ENCODE results near the gene FGD6. TPM values are rescaled to one million over a fixed set of nuclear protein-coding genes. Genes with fewer than 3 reads are reported as not detected.

Gene FGD6
- total and polyA plus RNA-seq, 2 donors (not counting 1 experiment from before 2014, with no cell fraction given) = 1.2 to 8.4 TPM

DNA sequence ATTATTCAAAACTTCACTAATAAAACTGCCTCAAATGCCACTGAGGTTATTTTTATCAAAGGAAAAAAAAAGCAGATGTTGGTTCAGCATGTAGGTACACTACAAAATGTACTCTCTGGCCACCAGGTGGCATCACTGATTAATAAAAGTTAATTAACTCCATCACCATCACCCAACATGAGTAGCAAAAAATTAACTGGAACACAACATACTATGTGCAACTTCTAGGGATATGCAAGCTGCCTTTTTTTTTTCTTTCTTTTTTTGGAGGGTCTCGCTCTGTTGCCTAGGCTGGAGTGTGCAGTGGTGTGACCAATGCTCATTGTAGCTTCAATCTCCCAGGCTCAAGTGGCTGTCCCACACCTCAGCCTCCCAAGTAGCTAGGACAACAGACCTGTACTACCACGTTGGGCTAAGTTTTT lies 100.1 kb downstream of the FGD6 start:
- no peak overlapping the region for H3K27ac ChIP-seq (ENCODE audit: low read length in 2 of 2)
- H3K9me3 Mint-ChIP-seq (ENCODE audit: insufficient read depth) = no peaks in the 10 kb centered on the region
- H3K9me3 ChIP-seq (ENCODE audit: control extremely low read depth in 1 of 3, control insufficient read depth in 2 of 3, insufficient read depth in 1 of 3, low read length in 2 of 3) = no peaks in the 10 kb centered on the region
- H3K4me1 ChIP-seq (ENCODE audit: control insufficient read depth in 2 of 2, insufficient read depth in 2 of 2, low read length in 2 of 2) = no peaks in the 10 kb centered on the region
- H3K9ac ChIP-seq (ENCODE audit: low read length) = no peak overlapping the region
- no peaks in the 10 kb centered on the region for H3K79me2 ChIP-seq (ENCODE audit: control insufficient read depth, insufficient read depth, low read length)
- H3K36me3 ChIP-seq (replicated peaks in 1 of 2; ENCODE audit: control extremely low read depth in 1 of 2, control insufficient read depth in 1 of 2, extremely low read depth in 1 of 2, insufficient read depth in 2 of 2, low read length in 1 of 2) = no peaks in the 10 kb centered on the region
- H3K4me3 ChIP-seq (ENCODE audit: control extremely low read depth in 1 of 5, extremely low read depth in 1 of 5, insufficient read depth in 1 of 5, low read depth in 2 of 5, low read length in 4 of 5) = no peak overlapping the region
- H3K4me1 Mint-ChIP-seq = no peaks in the 10 kb centered on the region
- no peak overlapping the region for H3K4me3 Mint-ChIP-seq
- intact Hi-C loops (cut with micrococcal nuclease) = loop anchor here (1.0 to 10.0 kb wide), 5 partner anchors 100 to 1400 kb away; partner anchors contain the start of genes FGD6, HAL and VEZT
- H3K4me2 ChIP-seq (replicated peaks; ENCODE audit: low read depth, low read length, poor library complexity, severe bottlenecking) = no peak overlapping the region
- WGBS (ENCODE audit: insufficient coverage) = 50% methylated on average over 1 of the region's 2 CpGs
- no peak overlapping the region for H3K27ac Mint-ChIP-seq
- CTCF ChIA-PET = interaction anchor here (0.6 to 6.4 kb wide), 28 partner anchors 9 to 1399 kb away, joined by 3 to 213 read pairs (median 4); partner anchors contain the start of genes FGD6 and VEZT
- DNase-seq = peak; percentile 79
- TF ChIP-seq EZH2 (IDR thresholded peaks at IDR 0.05; ENCODE audit: borderline replicate concordance, insufficient read depth, low read depth, low read length, poor library complexity, severe bottlenecking) = no peak
- peak; percentile 81 for TF ChIP-seq CTCF (IDR thresholded peaks at IDR 0.05)
- H2AFZ ChIP-seq (ENCODE audit: insufficient read depth, low read depth, low read length, poor library complexity, severe bottlenecking) = no peak overlapping the region
- POLR2A ChIA-PET = no interaction called here
- no peaks in the 10 kb centered on the region for H4K20me1 ChIP-seq (ENCODE audit: control insufficient read depth, insufficient read depth, low read length, poor library complexity, severe bottlenecking)
- no peaks in the 10 kb centered on the region for H3K27me3 ChIP-seq (replicated peaks in 1 of 4; ENCODE audit: control extremely low read depth in 1 of 4, control insufficient read depth in 3 of 4, insufficient read depth in 4 of 4, low read length in 3 of 4)
- ATAC-seq (ENCODE audit: low read depth) = peak; percentile 76
- H3K27me3 Mint-ChIP-seq = no peaks in the 10 kb centered on the region

- POLR2A ChIA-PET = no interaction called here
- Mint-ChIP-seq H3K9me3 (ENCODE audit: insufficient read depth) (no peaks in the 10 kb centered on the region), H3K4me1 (no peaks in the 10 kb centered on the region), H3K27ac (no peak overlapping the region), H3K27me3 (no peaks in the 10 kb centered on the region), H3K4me3 (no peak overlapping the region)
- no peak for DNase-seq
- no peak overlapping the region for H3K9ac ChIP-seq (ENCODE audit: low read length)
- H3K4me1 ChIP-seq (ENCODE audit: control insufficient read depth in 2 of 2, insufficient read depth in 2 of 2, low read length in 2 of 2) = no peaks in the 10 kb centered on the region
- no peaks in the 10 kb centered on the region for H3K79me2 ChIP-seq (ENCODE audit: control insufficient read depth, insufficient read depth, low read length)
- TF ChIP-seq EZH2 (IDR thresholded peaks at IDR 0.05; ENCODE audit: borderline replicate concordance, insufficient read depth, low read depth, low read length, poor library complexity, severe bottlenecking) (no peak), CTCF (IDR thresholded peaks at IDR 0.05) (no peak)
- no peaks in the 10 kb centered on the region for H4K20me1 ChIP-seq (ENCODE audit: control insufficient read depth, insufficient read depth, low read length, poor library complexity, severe bottlenecking)
- no peak overlapping the region for H3K4me2 ChIP-seq (replicated peaks; ENCODE audit: low read depth, low read length, poor library complexity, severe bottlenecking)
- H2AFZ ChIP-seq (ENCODE audit: insufficient read depth, low read depth, low read length, poor library complexity, severe bottlenecking) = no peak overlapping the region
- intact Hi-C loops (cut with micrococcal nuclease) = loop anchor here (1.0 to 10.0 kb wide), 5 partner anchors 101 to 1400 kb away; partner anchors contain the start of genes FGD6, HAL and VEZT
- no CpG with 5 or more reads among the region's 3 CpGs for WGBS (ENCODE audit: insufficient coverage)
- CTCF ChIA-PET = interaction anchor here (0.5 to 6.4 kb wide), 26 partner anchors 9 to 1400 kb away, joined by 3 to 213 read pairs (median 4); partner anchors contain the start of genes FGD6 and VEZT
- H3K9me3 ChIP-seq (ENCODE audit: control extremely low read depth in 1 of 3, control insufficient read depth in 2 of 3, insufficient read depth in 1 of 3, low read length in 2 of 3) = no peaks in the 10 kb centered on the region
- no peak overlapping the region for H3K4me3 ChIP-seq (ENCODE audit: control extremely low read depth in 1 of 5, extremely low read depth in 1 of 5, insufficient read depth in 1 of 5, low read depth in 2 of 5, low read length in 4 of 5)
- no peaks in the 10 kb centered on the region for H3K36me3 ChIP-seq (replicated peaks in 1 of 2; ENCODE audit: control extremely low read depth in 1 of 2, control insufficient read depth in 1 of 2, extremely low read depth in 1 of 2, insufficient read depth in 2 of 2, low read length in 1 of 2)
- no peak overlapping the region for H3K27ac ChIP-seq (ENCODE audit: low read length in 2 of 2)
- ATAC-seq (ENCODE audit: low read depth) = peak; percentile 31
- H3K27me3 ChIP-seq (replicated peaks in 1 of 4; ENCODE audit: control extremely low read depth in 1 of 4, control insufficient read depth in 3 of 4, insufficient read depth in 4 of 4, low read length in 3 of 4) = no peaks in the 10 kb centered on the region
These were observed 100.5 kb downstream of the FGD6 start for GRCh38 chr12:95116773-95117172.
